H9 (cell line): ENCODE data around the gene UNC45A. TPM values are rescaled to one million over a fixed set of nuclear protein-coding genes. Genes with fewer than 3 reads are reported as not detected.

Source experiments
- DNase-seq: peaks from one replicate; pipeline ENCODE4 v3.0.0-alpha.2; 2017
- H2AFZ ChIP-seq: one replicate; pipeline ENCODE4 v1.6.1; 2013; ENCODE audit warnings: mild to moderate bottlenecking, low read length, control low read depth, moderate library complexity
- H2AK5ac ChIP-seq: 2 replicates; pipeline ENCODE4 v1.6.1; 2013; ENCODE audit warnings: low read length, control low read depth, mixed read lengths; ENCODE audit not compliant: insufficient read length
- H2BK120ac ChIP-seq: one replicate; pipeline ENCODE4 v1.6.1; 2013; ENCODE audit warnings: low read depth, mild to moderate bottlenecking, low read length, control low read depth, inconsistent platforms; ENCODE audit not compliant: poor library complexity, severe bottlenecking
- H2BK12ac ChIP-seq: 2 replicates; pipeline ENCODE4 v1.6.1; 2013; ENCODE audit warnings: low read length, control low read depth, mixed read lengths, low read depth; ENCODE audit not compliant: insufficient read length
- H2BK15ac ChIP-seq: 2 replicates; pipeline ENCODE4 v1.6.1; 2013; ENCODE audit warnings: low read depth, low read length, control low read depth
- H2BK20ac ChIP-seq: one replicate; pipeline ENCODE4 v1.6.1; 2013; ENCODE audit warnings: low read depth, mild to moderate bottlenecking, low read length, control low read depth, inconsistent platforms; ENCODE audit not compliant: poor library complexity, severe bottlenecking
- H2BK5ac ChIP-seq: 2 replicates; pipeline ENCODE4 v1.6.1; 2013; ENCODE audit warnings: low read length, control low read depth, mixed read lengths; ENCODE audit not compliant: insufficient read length
- H3K14ac ChIP-seq: 2 replicates; pipeline ENCODE4 v1.6.1; 2013; ENCODE audit warnings: low read length, control low read depth; ENCODE audit not compliant: insufficient read depth
- H3K18ac ChIP-seq: 2 replicates; pipeline ENCODE4 v1.6.1; 2013; ENCODE audit warnings: low read depth, mild to moderate bottlenecking, mixed read lengths, low read length, control low read depth; ENCODE audit not compliant: insufficient read length
- H3K23ac ChIP-seq: 2 replicates; pipeline ENCODE4 v1.6.1; 2013; ENCODE audit warnings: low read length, control low read depth, mixed read lengths, low read depth; ENCODE audit not compliant: insufficient read length
- H3K23me2 ChIP-seq: 2 replicates; pipeline ENCODE4 v1.6.1; 2013; ENCODE audit warnings: low read depth, mild to moderate bottlenecking, mixed read lengths, low read length, control low read depth; ENCODE audit not compliant: insufficient read length, poor library complexity, severe bottlenecking
- H3K27ac ChIP-seq: 2 replicates; pipeline ENCODE4 v1.5.1; 2013; ENCODE audit warnings: low read length, control low read depth, mixed read lengths, low read depth; ENCODE audit not compliant: insufficient read length
- H3K27me3 ChIP-seq: 2 replicates; pipeline ENCODE4 v1.6.1; 2013; ENCODE audit warnings: low read length, control low read depth, inconsistent platforms; ENCODE audit not compliant: insufficient read depth
- H3K4ac ChIP-seq: 2 replicates; pipeline ENCODE4 v1.6.1; 2013; ENCODE audit warnings: low read depth, mild to moderate bottlenecking, control low read depth, inconsistent platforms, low read length, moderate library complexity
- H3K4me1 ChIP-seq: 2 replicates; pipeline ENCODE4 v1.6.1; 2013; ENCODE audit warnings: low read length, control low read depth, inconsistent platforms; ENCODE audit not compliant: insufficient read depth
- H3K4me2 ChIP-seq: 2 replicates; pipeline ENCODE4 v1.6.1; 2013; ENCODE audit warnings: low read length, control low read depth, mixed read lengths; ENCODE audit not compliant: insufficient read length, insufficient read depth
- H3K56ac ChIP-seq: 2 replicates; pipeline ENCODE4 v1.6.1; 2013; ENCODE audit warnings: low read depth, mild to moderate bottlenecking, mixed read lengths, low read length, control low read depth; ENCODE audit not compliant: insufficient read length
- H3K79me1 ChIP-seq: 2 replicates; pipeline ENCODE4 v1.6.1; 2013; ENCODE audit warnings: low read depth, mild to moderate bottlenecking, moderate library complexity, low read length, control low read depth, inconsistent platforms; ENCODE audit not compliant: insufficient read depth, poor library complexity, severe bottlenecking
- H3K79me2 ChIP-seq: 2 replicates; pipeline ENCODE4 v1.6.1; 2013; ENCODE audit warnings: low read length, control low read depth, inconsistent platforms; ENCODE audit not compliant: insufficient read depth
- H3K9ac ChIP-seq: 2 replicates; pipeline ENCODE4 v1.6.1; 2013; ENCODE audit warnings: low read length, control low read depth, mixed read lengths; ENCODE audit not compliant: insufficient read length; ENCODE audit errors: extremely low read depth
- H3K9me3 ChIP-seq: one replicate; pipeline ENCODE4 v1.6.1; 2013; ENCODE audit warnings: low read depth, low read length, inconsistent platforms; ENCODE audit not compliant: control insufficient read depth
- H3T11ph ChIP-seq: one replicate; pipeline ENCODE4 v1.6.1; 2013; ENCODE audit warnings: mild to moderate bottlenecking, low read length, control low read depth, inconsistent platforms
- H4K20me1 ChIP-seq: one replicate; pipeline ENCODE4 v1.6.1; 2013; ENCODE audit not compliant: control insufficient read depth, insufficient read length, insufficient read depth
- H4K5ac ChIP-seq: 2 replicates; pipeline ENCODE4 v1.6.1; 2013; ENCODE audit warnings: low read depth, mild to moderate bottlenecking, mixed read lengths, low read length, control low read depth; ENCODE audit not compliant: insufficient read length
- H4K8ac ChIP-seq: replicated peaks from 2 replicates; pipeline ENCODE4 v1.6.1; 2013; ENCODE audit warnings: low read length, control low read depth, mixed read lengths, low read depth; ENCODE audit not compliant: insufficient read length
- H4K91ac ChIP-seq: 2 replicates; pipeline ENCODE4 v1.6.1; 2013; ENCODE audit warnings: low read depth, mild to moderate bottlenecking, moderate library complexity, mixed read lengths, low read length, control low read depth; ENCODE audit not compliant: insufficient read length
- H3K27ac Mint-ChIP-seq, 3 experiments: 2 replicates in 2 of 3; 3 replicates in 1 of 3; pipeline ENCODE4 v1.8.0; 2020 to 2021; ENCODE audit warnings: mixed read lengths in 3 of 3, mild to moderate bottlenecking in 1 of 3, moderate library complexity in 1 of 3
- H3K27me3 Mint-ChIP-seq: 2 replicates; pipeline ENCODE4 v1.8.0; 2021; ENCODE audit warnings: low read depth, mild to moderate bottlenecking, moderate library complexity, mixed read lengths
- H3K36me3 Mint-ChIP-seq, 3 experiments: 2 replicates in 2 of 3; 3 replicates in 1 of 3; pipeline ENCODE4 v1.8.0; 2020 to 2021; ENCODE audit warnings: low read depth in 3 of 3, mixed read lengths in 3 of 3; ENCODE audit not compliant: insufficient read depth in 1 of 3
- H3K4me1 Mint-ChIP-seq, 2 experiments: 2 replicates each; pipeline ENCODE4 v1.8.0; 2020; ENCODE audit warnings: mixed read lengths in 2 of 2
- H3K4me3 Mint-ChIP-seq, 2 experiments: 2 replicates in 1 of 2; 3 replicates in 1 of 2; pipeline ENCODE4 v1.8.0; 2020 to 2021; ENCODE audit warnings: mild to moderate bottlenecking in 2 of 2, mixed read lengths in 2 of 2, moderate library complexity in 1 of 2
- H3K9me3 Mint-ChIP-seq, 2 experiments: 2 replicates in 1 of 2; 3 replicates in 1 of 2; pipeline ENCODE4 v1.8.0; 2020; ENCODE audit warnings: mild to moderate bottlenecking in 2 of 2, mixed read lengths in 2 of 2, moderate library complexity in 1 of 2
- CTCF ChIP-seq: fragments of 200-600 bp; sonication (generic); conservative IDR thresholded peaks from 3 replicates; pipeline ENCODE4 v1.8.0; 2021; ENCODE audit warnings: antibody characterized with exemption, mild to moderate bottlenecking
- WGBS: extraction: QIAGEN DNeasy Blood & Tissue Kit; methylation state at CpG from one replicate; pipeline ENCODE4 v1.1.7; 2013; ENCODE audit warnings: missing lambda C conversion rate, low lambda C conversion rate, mixed read lengths; ENCODE audit not compliant: insufficient read length; ENCODE audit errors: extremely low coverage; 5-methylcytosine and 5-hydroxymethylcytosine counted together
- total RNA-seq: library from RNA; stranded (reverse); gene quantifications from 2 replicates; pipeline ENCODE4 v1.2.1, GENCODE V29; 2021

UNC45A gene
- total RNA-seq, 1 experiment from 2014 or later = 84.6 TPM

GRCh38 chr15:90887037-90887481 is 48.0 kb upstream of the UNC45A start:
- no peak for TF ChIP-seq CTCF
- Mint-ChIP-seq H3K36me3 (peaks cover 0 to 8% (median 0%) of the 10 kb centered on the region in 3 experiments; a peak in 2 of 7 replicates), H3K27me3 (no peaks in the 10 kb centered on the region), H3K27ac (no peak overlapping the region; a peak in 1 of 7 replicates), H3K4me1 (peaks cover 17 to 29% of the 10 kb centered on the region in 2 experiments), H3K4me3 (no peak overlapping the region), H3K9me3 (no peaks in the 10 kb centered on the region; a peak in 1 of 5 replicates)
- Histone ChIP-seq H3K18ac (no peak overlapping the region), H2BK120ac (no peak overlapping the region), H4K8ac (no peak overlapping the region), H2AK5ac (no peak overlapping the region), H2AFZ (no peak overlapping the region), H3K4ac (no peak overlapping the region), H3K23me2 (peaks cover 7% of the 10 kb centered on the region), H3K79me1 (no peaks in the 10 kb centered on the region), H4K91ac (no peak overlapping the region), H3K9ac (no peak overlapping the region), H4K5ac (no peak overlapping the region), H2BK20ac (no peak overlapping the region), H2BK12ac (no peak overlapping the region), H2BK15ac (no peak overlapping the region), H3T11ph (no peak overlapping the region), H3K27ac (no peak overlapping the region), H3K4me2 (no peak overlapping the region), H3K27me3 (no peaks in the 10 kb centered on the region), H2BK5ac (no peak overlapping the region), H3K23ac (no peak overlapping the region), H3K14ac (no peak overlapping the region), H3K56ac (no peak overlapping the region), H3K9me3 (no peaks in the 10 kb centered on the region), H3K79me2 (no peaks in the 10 kb centered on the region), H4K20me1 (no peaks in the 10 kb centered on the region), H3K4me1 (no peaks in the 10 kb centered on the region)
- WGBS = no CpG with 5 or more reads among the region's 13 CpGs
- no peak for DNase-seq
